HG03439 (cell line): Measurements from ENCODE around the gene FUT9.
"Not testable (repeated sequence)": the region's sequence is repeated elsewhere in the genome, so short reads cannot be mapped to it uniquely, and the experiment has no call there.

Experiments
- ATAC-seq: cut with Tn5 transposase; IDR thresholded peaks from one replicate; pipeline ENCODE4 v1.9.1; 2021; ENCODE audit warnings: mild to moderate bottlenecking, moderate library complexity; ENCODE audit not compliant: unreplicated experiment

The FUT9 gene

GRCh38 chr6:96260787-96261430 lies 245.1 kb downstream of the FUT9 start:
- ATAC-seq = not testable (repeated sequence)
